ENCODE results near the gene TREML2. TPM values are rescaled to one million over a fixed set of nuclear protein-coding genes. Genes with fewer than 3 reads are reported as not detected.
A peak's percentile ranks its signal among the peaks of the same experiment; 100 is the strongest.

TREML2 gene
- total and polyA plus RNA-seq, 9 of the 15 experiments (the other 6 are each of a cell fraction or from before 2014, with no cell fraction given), result 0.20 to 2.9 (median 1.4) TPM

DNA sequence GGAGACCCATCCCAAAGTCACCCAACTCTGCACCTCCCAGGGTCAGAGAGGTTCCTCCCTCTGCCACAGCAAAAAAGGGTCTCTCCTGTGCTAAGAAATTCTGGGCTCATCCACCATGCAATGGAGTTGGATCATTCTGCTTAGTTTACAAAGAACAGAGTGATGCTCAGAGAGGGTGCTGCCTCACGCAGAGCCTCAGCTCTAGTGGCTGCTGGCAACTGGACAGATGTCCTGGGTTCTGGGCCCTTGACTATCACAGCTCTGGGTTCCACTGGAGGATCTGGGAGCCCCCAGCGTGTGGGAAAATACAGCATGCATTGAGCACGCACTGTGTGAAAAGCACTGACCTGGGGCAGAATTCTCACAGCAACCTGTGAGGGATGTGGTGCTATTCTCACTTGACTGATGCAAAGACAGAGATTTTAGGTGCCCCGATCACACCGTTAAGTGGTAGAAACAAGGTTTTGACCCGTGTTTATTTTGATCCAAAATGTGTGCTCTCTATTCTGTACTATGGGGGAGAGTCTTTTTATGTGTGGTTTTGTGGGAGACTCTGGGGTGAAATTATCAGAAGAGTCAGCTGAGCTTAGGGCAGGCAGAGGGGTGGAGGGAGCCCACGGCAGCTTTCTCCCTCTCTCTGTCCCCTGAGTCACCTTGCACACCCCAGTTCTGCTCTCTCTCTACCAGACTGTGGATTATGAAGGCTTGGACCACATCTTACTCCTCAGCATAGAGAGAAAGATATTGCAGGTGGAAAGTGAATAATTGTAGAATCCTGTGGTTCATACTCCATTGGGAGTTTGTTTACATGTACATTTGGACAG, 47.1 kb upstream of the TREML2 start:
- Histone ChIP-seq H3K4me1 (replicated peaks in 1 of 2; ENCODE audit: control insufficient read depth in 2 of 2, insufficient read depth in 2 of 2, low read length in 2 of 2) (no peaks in the 10 kb centered on the region), H3K9ac (ENCODE audit: insufficient read depth in 1 of 2, low read depth in 2 of 2, low read length in 2 of 2) (no peak overlapping the region), H3K9me3 (replicated peaks; ENCODE audit: control insufficient read depth, insufficient read depth, low read depth, low read length) (no peaks in the 10 kb centered on the region), H2AFZ (ENCODE audit: low read depth, low read length) (no peak overlapping the region), H3K4me3 (no peak overlapping the region), H3K79me2 (ENCODE audit: control insufficient read depth, insufficient read depth, low read length) (no peaks in the 10 kb centered on the region), H3K27ac (ENCODE audit: extremely low read depth, low read depth, low read length) (no peak overlapping the region), H3K9me1 (ENCODE audit: control insufficient read depth, insufficient read depth, low read length) (no peaks in the 10 kb centered on the region), H3K27me3 (ENCODE audit: control insufficient read depth in 2 of 2, insufficient read depth in 2 of 2, low read length in 2 of 2) (peaks cover 3 to 29% of the 10 kb centered on the region in 2 experiments; a peak in 3 of 5 replicates), H3K36me3 (ENCODE audit: control insufficient read depth, insufficient read depth, low read length) (no peaks in the 10 kb centered on the region), H3K4me2 (ENCODE audit: insufficient read depth, low read length) (no peak overlapping the region), H4K20me1 (replicated peaks; ENCODE audit: control insufficient read depth, insufficient read depth, low read length) (no peaks in the 10 kb centered on the region)
- intact Hi-C loops (cut with micrococcal nuclease) (no loop called here), in situ Hi-C loops (cut with MboI) (no loop called here)
- ChIA-PET POLR2A (interaction anchor here (0.6 kb wide), 1 partner anchor 19 kb away, joined by 3 read pairs; no protein-coding TSS in a partner anchor), CTCF (ENCODE audit: low intra/inter-chr PET ratio) (no interaction called here)
- no TSS peak for BruUV-seq (replicated peaks)
- TF ChIP-seq, protein P1, sequence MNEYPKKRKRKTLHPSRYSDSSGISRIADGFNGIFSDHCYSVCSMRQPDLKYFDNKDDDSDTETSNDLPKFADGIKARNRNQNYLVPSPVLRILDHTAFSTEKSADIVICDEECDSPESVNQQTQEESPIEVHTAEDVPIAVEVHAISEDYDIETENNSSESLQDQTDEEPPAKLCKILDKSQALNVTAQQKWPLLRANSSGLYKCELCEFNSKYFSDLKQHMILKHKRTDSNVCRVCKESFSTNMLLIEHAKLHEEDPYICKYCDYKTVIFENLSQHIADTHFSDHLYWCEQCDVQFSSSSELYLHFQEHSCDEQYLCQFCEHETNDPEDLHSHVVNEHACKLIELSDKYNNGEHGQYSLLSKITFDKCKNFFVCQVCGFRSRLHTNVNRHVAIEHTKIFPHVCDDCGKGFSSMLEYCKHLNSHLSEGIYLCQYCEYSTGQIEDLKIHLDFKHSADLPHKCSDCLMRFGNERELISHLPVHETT (CRISPR knock-in tag; conservative IDR thresholded peaks at IDR 0.05 in 1 of 2, IDR thresholded peaks at IDR 0.05 in 1 of 2), result no peak
- TF ChIP-seq ZNF75A (CRISPR knock-in tag; IDR thresholded peaks at IDR 0.05), result peak; percentile 77; the same call in 1 of the 2 replicates
- ATAC-seq (no peak; the same call in 2 of the 3 replicates), FAIRE-seq (peak; percentile 58), DNase-seq (ENCODE audit: extremely low read depth in 1 of 4, low spot score in 3 of 4) (no peak)
- 4% methylated on average over 7 of the region's 7 CpGs for WGBS (ENCODE audit: insufficient coverage, low coverage, missing lambda C conversion rate)

Data from K562 (cell line).